Spleen (tissue), 11 donors: Measurements from ENCODE around the gene SLC25A44. TPM values are rescaled to one million over a fixed set of nuclear protein-coding genes. Genes with fewer than 3 reads are reported as not detected.
A peak's percentile ranks its signal among the peaks of the same experiment; 100 is the strongest.

Source experiments
- DNase-seq: peaks from one replicate; pipeline ENCODE4 v3.0.0-alpha.2; 2020
- H3K27ac ChIP-seq, 8 donors: fragments of 200-600 bp; sonication (generic) in 7 of 8; 1 replicate in 4 of 8; 2 replicates in 4 of 8; pipeline versions ENCODE4 v1.5.0 to v1.8.0; 2016 to 2021; ENCODE audit warnings: inconsistent platforms in 4 of 8, mild to moderate bottlenecking in 4 of 8, moderate library complexity in 1 of 8
- H3K27me3 ChIP-seq, 7 donors: fragments of 200-600 bp; sonication (generic) in 6 of 7; replicated peaks in 1 of 7; 1 replicate in 4 of 7; 2 replicates in 3 of 7; pipeline versions ENCODE4 v1.5.0 to v1.8.0; 2016 to 2021; ENCODE audit warnings: inconsistent platforms in 3 of 7, mild to moderate bottlenecking in 1 of 7
- H3K36me3 ChIP-seq, 6 donors: fragments of 200-600 bp; sonication (generic) in 5 of 6; 1 replicate in 4 of 6; 2 replicates in 2 of 6; pipeline versions ENCODE4 v1.5.0 to v1.8.0; 2016 to 2021; ENCODE audit warnings: inconsistent platforms in 2 of 6
- H3K4me1 ChIP-seq, 6 donors: fragments of 200-600 bp; sonication (generic) in 5 of 6; 1 replicate in 3 of 6; 2 replicates in 3 of 6; pipeline versions ENCODE4 v1.5.0 to v1.8.0; 2016 to 2021; ENCODE audit warnings: inconsistent platforms in 3 of 6
- H3K4me3 ChIP-seq, 8 donors: fragments of 200-600 bp; sonication (generic) in 7 of 8; 1 replicate in 4 of 8; 2 replicates in 4 of 8; pipeline versions ENCODE4 v1.5.0 to v1.8.0; 2016 to 2021; ENCODE audit warnings: inconsistent platforms in 4 of 8, mild to moderate bottlenecking in 4 of 8, moderate library complexity in 2 of 8
- H3K9me3 ChIP-seq, 8 donors: fragments of 200-600 bp; sonication (generic) in 7 of 8; 1 replicate in 4 of 8; 2 replicates in 4 of 8; pipeline versions ENCODE4 v1.5.0 to v1.8.0; 2016 to 2021; ENCODE audit warnings: inconsistent platforms in 4 of 8
- CTCF ChIP-seq, 11 experiments: fragments of 200-600 bp in 7 of 11; fragments of 450-650 bp in 4 of 11; sonication (generic) in 4 of 11; IDR thresholded peaks in 8 of 11; conservative IDR thresholded peaks in 3 of 11; 1 replicate in 7 of 11; 2 replicates in 4 of 11; pipeline versions ENCODE4 v1.4.0 to v1.8.0; 2016 to 2021; ENCODE audit warnings: antibody characterized with exemption in 11 of 11, inconsistent platforms in 4 of 11, mild to moderate bottlenecking in 1 of 11
- POLR2A ChIP-seq, 3 donors: fragments of 450-650 bp; IDR thresholded peaks; one replicate each; pipeline ENCODE4 v1.5.1; 2017; ENCODE audit warnings: antibody characterized with exemption in 3 of 3, mild to moderate bottlenecking in 1 of 3
- POLR2AphosphoS5 ChIP-seq, 3 donors: sonication (generic); formaldehyde crosslinking; IDR thresholded peaks; one replicate each; pipeline ENCODE4 v1.5.1; 2017; ENCODE audit warnings: antibody characterized with exemption in 3 of 3
- WGBS, 5 donors: extraction: QIAGEN DNeasy Blood & Tissue Kit in 3 of 5; methylation state at CpG; one replicate each; pipeline versions ENCODE4 v1.1.5 to v1.1.7; 2013 to 2018; 5-methylcytosine and 5-hydroxymethylcytosine counted together
- intact Hi-C: fragments of 100-400 bp; cut with DNase I; formaldehyde crosslinking; loops from one replicate; pipeline ENCODE4 v1.15.0; 2023; ENCODE audit warnings: low total_unique reads
- polyA plus RNA-seq, 3 donors: library from polyadenylated mRNA; stranded (reverse); fragments of 200-250 nt; gene quantifications; one replicate each; pipeline ENCODE4 v1.2.1, GENCODE V29; 2013
- total RNA-seq, 7 donors: library from RNA; depleted of rRNA in 3 of 7; stranded (reverse); fragments of >200 nt in 3 of 7; fragmentation: NEBNext Ultra II Directional in 4 of 7; extraction: Animal tissue kit (Norgen Biotek cat#: 25700) in 4 of 7; gene quantifications; one replicate each; pipeline versions ENCODE4 v1.1.0 to v1.2.1, GENCODE V29; 2016 to 2021
- donor health status: healthy with polysubstance abuse.
- donor health status: DM: no; HTN: no; CAD: no; lungs with moderate emphysema.
- donor health status: DM: no; HTN: no; CAD: no.
- donor health status: Bipolar disorder and iron deficiency.
- donor health status: healthy.
- donor health status: DM: no; HTN: no; CAD: no.
- donor health status: DM: yes; HTN: yes; CAD: no.

SLC25A44 gene
- total and polyA plus RNA-seq, 10 donors, result 4.8 to 32.7 (median 24.8) TPM

DNA sequence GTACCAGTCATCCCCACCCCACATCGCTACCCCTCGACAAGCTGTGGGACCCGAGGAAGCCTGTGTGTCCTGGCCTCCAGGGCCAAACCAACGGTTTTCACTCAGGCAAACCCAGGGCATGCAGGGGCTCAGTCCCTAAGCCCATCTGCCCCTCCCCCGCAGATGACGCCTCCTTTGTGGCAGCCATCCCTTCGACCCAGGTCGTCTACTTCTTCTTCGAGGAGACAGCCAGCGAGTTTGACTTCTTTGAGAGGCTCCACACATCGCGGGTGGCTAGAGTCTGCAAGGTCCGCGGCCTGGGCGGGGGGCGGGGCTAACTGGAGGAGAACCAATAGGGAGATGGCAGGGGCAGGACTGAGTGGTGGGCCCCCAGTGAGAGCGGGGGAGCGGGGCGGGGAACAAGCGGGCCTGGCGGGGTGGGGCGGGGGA is 33.1 kb upstream of the SLC25A44 start:
- 5 to 11% (median 8%) methylated on average over 16 to 22 of the region's 22 CpGs for WGBS, 5 donors
- TF ChIP-seq CTCF (IDR thresholded peaks at IDR 0.05 in 8 of 11, conservative IDR thresholded peaks at IDR 0.05 in 3 of 11) (no peak), POLR2A (IDR thresholded peaks at IDR 0.05) (no peak), POLR2AphosphoS5 (IDR thresholded peaks at IDR 0.05) (peak in 2 of 3 donors; percentile 16 to 21)
- Histone ChIP-seq H3K27ac (peak overlapping the region in 7 of 8 donors; percentile 61 to 90 (median 86)), H3K4me1 (peaks cover 9 to 85% (median 48%) of the 10 kb centered on the region in 6 donors), H3K27me3 (peaks cover 0 to 7% (median 0%) of the 10 kb centered on the region in 7 donors), H3K9me3 (no peaks in the 10 kb centered on the region), H3K4me3 (peak overlapping the region in 6 of 8 donors; percentile 23 to 65 (median 38)), H3K36me3 (peaks cover 0 to 85% (median 0%) of the 10 kb centered on the region in 6 donors)
- intact Hi-C loops, result no loop called here
- peak; percentile 85 for DNase-seq

DNA sequence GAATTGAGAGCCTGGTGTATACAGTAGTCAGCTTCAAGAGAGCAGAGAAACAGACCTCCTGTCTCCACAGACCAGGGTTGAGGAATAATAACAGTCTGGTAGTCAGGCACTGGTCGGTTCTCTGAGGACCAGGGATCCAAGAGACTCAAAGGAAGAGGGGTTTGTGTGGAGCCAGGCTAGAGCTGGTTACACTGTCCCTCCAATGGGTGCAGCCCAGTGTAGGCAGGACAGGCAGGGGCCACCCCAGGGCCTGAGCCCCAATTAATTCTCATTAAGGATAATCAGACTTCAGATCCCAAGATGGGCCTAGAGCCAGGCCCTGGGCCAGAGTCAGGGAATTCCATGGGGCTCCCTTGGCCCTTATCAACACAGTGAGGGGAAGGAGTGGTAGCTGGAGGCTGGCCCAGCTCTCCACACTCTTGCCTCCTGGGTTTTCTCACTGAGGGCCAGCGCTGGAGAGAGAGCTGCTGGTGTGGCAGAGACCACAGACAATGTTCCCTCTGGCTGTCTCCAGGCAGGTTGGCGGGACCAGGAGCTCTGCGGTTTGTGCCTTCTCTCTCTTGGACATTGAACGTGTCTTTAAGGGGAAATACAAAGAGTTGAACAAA is 31.4 kb upstream of the SLC25A44 start:
- TF ChIP-seq POLR2AphosphoS5 (IDR thresholded peaks at IDR 0.05) (no peak), CTCF (IDR thresholded peaks at IDR 0.05 in 8 of 11, conservative IDR thresholded peaks at IDR 0.05 in 3 of 11) (no peak), POLR2A (IDR thresholded peaks at IDR 0.05) (no peak)
- intact Hi-C loops, result no loop called here

DNA sequence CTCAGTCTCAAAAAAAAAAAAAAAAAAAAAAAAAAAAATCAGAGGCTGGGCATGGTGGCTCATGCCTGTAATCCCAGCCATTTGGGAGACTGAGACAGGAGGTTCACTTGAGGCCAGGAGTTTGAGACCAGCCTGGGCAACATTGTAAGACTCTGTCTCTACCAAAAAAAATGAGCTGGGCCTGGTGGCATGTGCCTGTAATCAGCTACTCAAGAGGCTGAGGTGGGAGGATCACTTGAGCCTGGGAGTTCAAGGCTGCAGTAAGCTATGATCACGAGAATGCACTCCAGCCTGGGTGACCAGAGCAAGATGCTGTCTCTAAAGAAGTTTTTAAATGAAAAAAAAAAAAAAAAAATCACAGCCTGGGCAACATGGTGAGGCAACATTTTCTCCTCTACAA is 30.2 kb upstream of the SLC25A44 start:
- intact Hi-C loops, result no loop called here
- H3K4me3 ChIP-seq, result no peak overlapping the region
- peaks cover 9 to 55% (median 28%) of the 10 kb centered on the region in 6 donors for H3K4me1 ChIP-seq
- H3K36me3 ChIP-seq, result peaks cover 0 to 97% (median 0%) of the 10 kb centered on the region in 6 donors
- 69 to 93% (median 78%) methylated on average over 1 of the region's 1 CpG for WGBS, 5 donors
- DNase-seq, result no peak
- no peak overlapping the region for H3K27ac ChIP-seq
- no peaks in the 10 kb centered on the region for H3K9me3 ChIP-seq
- H3K27me3 ChIP-seq, result peaks cover 0 to 7% (median 0%) of the 10 kb centered on the region in 7 donors
- no peak for TF ChIP-seq POLR2AphosphoS5 (IDR thresholded peaks at IDR 0.05)
- no peak for TF ChIP-seq POLR2A (IDR thresholded peaks at IDR 0.05)
- TF ChIP-seq CTCF (IDR thresholded peaks at IDR 0.05 in 8 of 11, conservative IDR thresholded peaks at IDR 0.05 in 3 of 11), result no peak

More for the DNA sequence above, 31.4 kb upstream of the SLC25A44 start:
- no peaks in the 10 kb centered on the region for H3K9me3 ChIP-seq
- peak overlapping the region in 7 of 8 donors; percentile 77 to 90 (median 86) for H3K27ac ChIP-seq
- peaks cover 9 to 67% (median 32%) of the 10 kb centered on the region in 6 donors for H3K4me1 ChIP-seq
- peak; percentile 44 for DNase-seq
- WGBS, 5 donors, result 80 to 98% (median 91%) methylated on average over 2 to 5 of the region's 5 CpGs
- peaks cover 0 to 7% (median 0%) of the 10 kb centered on the region in 7 donors for H3K27me3 ChIP-seq
- H3K36me3 ChIP-seq, result peaks cover 0 to 97% (median 0%) of the 10 kb centered on the region in 6 donors
- no peak overlapping the region for H3K4me3 ChIP-seq

DNA sequence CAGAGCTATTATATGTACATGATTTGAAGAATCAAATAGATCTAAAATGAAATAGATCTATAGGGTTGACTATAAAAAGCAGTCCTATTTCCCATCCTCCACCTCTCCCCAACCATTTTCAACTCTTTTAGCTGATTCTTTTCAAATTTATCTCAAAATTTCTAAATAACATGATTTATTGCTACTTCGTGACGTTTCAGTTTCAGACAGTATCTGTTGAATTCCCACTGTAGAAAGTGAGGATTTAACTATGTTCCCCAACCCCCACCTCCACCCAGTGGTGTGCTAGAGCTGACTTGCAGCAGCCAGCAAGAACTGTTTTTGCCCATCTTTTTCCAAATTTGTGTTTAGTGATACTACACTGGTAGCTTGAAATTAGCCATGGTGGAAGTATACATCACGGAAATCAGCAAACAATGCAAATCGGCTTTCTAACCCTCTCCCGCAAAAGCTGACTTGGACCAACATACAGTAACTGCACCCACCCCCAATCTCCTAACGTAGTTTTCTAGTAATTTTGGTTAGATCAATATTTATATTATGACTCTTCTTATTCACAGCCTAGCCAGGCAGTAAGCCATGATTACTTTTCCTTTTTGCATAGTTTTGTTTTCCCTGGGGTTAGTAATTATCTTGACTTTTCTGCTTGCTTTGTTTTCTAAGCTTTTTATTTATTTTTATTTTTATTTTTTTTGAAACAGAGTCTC is 29.6 kb upstream of the SLC25A44 start:
- Histone ChIP-seq H3K27me3 (peaks cover 0 to 5% (median 0%) of the 10 kb centered on the region in 7 donors), H3K9me3 (no peaks in the 10 kb centered on the region), H3K36me3 (peaks cover 0 to 96% (median 0%) of the 10 kb centered on the region in 6 donors), H3K4me3 (no peak overlapping the region), H3K27ac (peak overlapping the region in 1 of 8 donors; percentile 28), H3K4me1 (peaks cover 9 to 49% (median 27%) of the 10 kb centered on the region in 6 donors)
- TF ChIP-seq CTCF (IDR thresholded peaks at IDR 0.05 in 8 of 11, conservative IDR thresholded peaks at IDR 0.05 in 3 of 11), result no peak
- 89 to 96% (median 92%) methylated on average over 6 of the region's 6 CpGs for WGBS, 5 donors
- intact Hi-C loops, result no loop called here
- DNase-seq, result no peak
